GM21367 (cell line): ENCODE measurements around the gene PEX26.
"Not testable (repeated sequence)": the region's sequence is repeated elsewhere in the genome, so short reads cannot be mapped to it uniquely, and the experiment has no call there.

Experiments
- ATAC-seq: cut with Tn5 transposase; IDR thresholded peaks from one replicate; pipeline ENCODE4 v1.9.1; 2021; ENCODE audit not compliant: unreplicated experiment

The PEX26 gene

DNA sequence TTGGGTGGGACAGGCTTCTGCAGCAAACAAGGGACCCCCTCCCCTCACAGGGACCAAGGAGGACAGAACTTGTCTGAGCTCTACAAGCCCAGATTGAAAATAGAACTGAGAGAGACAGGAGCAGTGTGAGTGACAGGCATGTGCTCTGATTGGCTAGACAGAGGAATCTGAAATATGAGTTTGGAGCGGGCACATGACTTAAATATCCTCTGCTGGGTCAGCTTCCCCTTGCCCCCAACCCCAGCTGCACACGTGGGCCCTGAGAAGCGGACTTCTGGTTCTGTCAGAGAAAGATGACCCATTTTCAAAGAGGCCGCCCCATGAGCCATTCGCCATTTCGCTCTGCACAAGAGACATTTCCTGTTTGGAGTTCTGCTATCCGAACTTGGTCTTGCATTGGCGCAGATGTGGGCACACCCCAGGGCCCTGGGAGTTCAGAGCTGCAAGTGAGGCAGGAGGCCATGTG, 38.1 kb downstream of the PEX26 start:
- ATAC-seq = no peak

GRCh38 chr22:18116634-18117033, 38.8 kb downstream of the PEX26 start:
- no peak for ATAC-seq

DNA sequence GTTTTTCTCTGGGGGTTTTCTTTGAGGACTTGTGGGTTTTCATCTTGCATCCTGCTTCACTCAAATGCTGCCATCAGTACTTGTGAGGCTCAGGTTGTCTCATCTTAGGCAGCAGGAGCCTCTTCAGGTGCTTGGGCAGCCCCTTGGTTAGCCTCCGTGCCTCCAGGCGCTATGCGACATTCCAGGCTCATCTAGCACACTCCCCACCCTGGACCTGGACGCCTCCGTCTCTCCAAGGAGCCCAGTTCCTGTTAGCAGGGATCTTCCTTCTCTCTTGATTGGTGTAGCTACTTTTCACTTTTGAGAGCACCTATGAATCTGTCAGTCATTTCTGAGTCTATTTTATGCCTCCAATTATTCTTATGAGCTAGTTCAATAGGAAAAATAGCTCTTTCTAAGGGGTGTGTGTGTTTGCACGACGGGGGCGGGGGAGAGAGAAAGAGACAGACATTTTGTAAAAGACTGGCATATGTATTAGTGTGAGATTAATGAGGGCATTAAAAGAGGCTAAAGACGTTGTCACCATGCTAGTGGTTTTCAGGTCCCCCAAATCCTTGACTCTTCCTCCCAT, 40.6 kb downstream of the PEX26 start:
- ATAC-seq = no peak

GRCh38 chr22:18119409-18120110, 41.8 kb downstream of the PEX26 start:
- ATAC-seq = no peak

GRCh38 chr22:18120857-18121256, 43.1 kb downstream of the PEX26 start:
- no peak for ATAC-seq

GRCh38 chr22:18121506-18121905, 43.7 kb downstream of the PEX26 start:
- no peak for ATAC-seq

DNA sequence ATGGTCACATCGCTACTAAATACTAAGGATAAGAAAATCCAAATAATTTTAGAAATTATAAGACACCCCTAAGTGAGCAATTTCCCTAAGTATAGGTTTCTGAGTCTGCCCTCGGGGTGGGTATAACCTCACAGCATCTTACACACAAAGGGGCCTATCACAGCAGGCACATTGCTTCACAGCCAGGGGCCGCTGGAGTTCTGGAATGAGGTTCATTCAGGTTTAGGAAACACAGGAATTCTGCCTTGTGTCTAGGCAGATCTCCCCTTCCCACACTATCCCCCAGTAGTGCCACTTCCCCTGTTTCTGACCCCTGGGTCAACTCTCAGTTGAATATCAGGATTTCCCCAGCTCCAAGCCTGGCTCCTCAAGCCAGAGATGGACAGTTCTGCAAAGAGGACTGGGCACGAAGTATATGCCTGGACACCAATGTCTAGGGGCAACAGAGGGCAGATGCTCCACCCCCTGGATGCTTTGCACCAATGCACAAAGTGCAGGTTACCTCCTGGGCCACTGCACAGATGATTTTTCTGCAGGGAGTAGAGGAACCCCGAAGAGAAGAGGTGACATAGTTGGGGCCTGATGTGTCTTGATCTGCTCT, 44.3 kb downstream of the PEX26 start:
- ATAC-seq = no peak

DNA sequence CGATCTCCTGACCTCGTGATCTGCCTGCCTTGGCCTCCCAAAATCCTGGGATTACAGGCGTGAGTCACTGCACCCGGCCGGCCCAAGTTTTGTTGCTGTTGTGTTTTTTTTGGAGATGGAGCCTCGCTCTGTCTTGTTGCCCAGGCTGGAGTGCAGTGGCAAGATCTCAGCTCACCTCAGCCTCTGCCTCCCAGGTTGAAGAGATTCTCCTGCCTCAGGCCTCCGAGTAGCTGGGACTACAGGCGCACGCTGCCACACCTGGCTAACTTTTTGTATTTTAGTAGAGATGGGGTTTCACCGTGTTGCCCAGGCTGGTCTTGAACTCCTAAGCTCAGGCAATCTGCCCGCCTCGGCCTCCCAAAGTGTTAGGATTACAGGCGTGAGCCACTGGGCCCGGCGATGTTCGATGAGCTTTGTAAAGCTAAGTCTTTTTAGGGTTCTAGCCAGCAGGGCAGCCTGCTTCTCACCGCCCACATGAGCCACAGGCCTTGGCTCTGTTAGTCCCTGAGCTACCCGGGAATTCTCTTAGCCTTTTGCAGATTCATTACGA, 45.8 kb downstream of the PEX26 start:
- ATAC-seq = not testable (repeated sequence)

DNA sequence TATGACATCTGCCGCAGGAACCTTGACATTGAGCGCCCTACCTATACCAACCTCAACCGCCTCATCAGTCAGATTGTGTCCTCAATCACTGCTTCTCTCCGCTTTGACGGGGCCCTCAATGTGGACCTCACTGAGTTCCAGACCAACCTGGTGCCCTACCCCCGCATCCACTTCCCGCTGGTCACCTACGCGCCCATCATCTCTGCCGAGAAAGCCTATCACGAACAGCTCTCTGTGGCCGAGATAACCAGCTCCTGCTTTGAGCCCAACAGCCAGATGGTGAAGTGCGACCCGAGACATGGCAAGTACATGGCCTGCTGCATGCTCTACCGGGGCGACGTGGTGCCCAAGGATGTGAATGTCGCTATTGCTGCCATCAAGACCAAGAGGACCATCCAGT, 48.8 kb downstream of the PEX26 start:
- no peak for ATAC-seq

- no peak for ATAC-seq
Observed at GRCh38 chr22:18130018-18130417, 52.2 kb downstream of the PEX26 start.

- no peak for ATAC-seq
Observed at GRCh38 chr22:18130699-18131429, 53.1 kb downstream of the PEX26 start.

GRCh38 chr22:18133452-18133851, 55.7 kb downstream of the PEX26 start:
- no peak for ATAC-seq

DNA sequence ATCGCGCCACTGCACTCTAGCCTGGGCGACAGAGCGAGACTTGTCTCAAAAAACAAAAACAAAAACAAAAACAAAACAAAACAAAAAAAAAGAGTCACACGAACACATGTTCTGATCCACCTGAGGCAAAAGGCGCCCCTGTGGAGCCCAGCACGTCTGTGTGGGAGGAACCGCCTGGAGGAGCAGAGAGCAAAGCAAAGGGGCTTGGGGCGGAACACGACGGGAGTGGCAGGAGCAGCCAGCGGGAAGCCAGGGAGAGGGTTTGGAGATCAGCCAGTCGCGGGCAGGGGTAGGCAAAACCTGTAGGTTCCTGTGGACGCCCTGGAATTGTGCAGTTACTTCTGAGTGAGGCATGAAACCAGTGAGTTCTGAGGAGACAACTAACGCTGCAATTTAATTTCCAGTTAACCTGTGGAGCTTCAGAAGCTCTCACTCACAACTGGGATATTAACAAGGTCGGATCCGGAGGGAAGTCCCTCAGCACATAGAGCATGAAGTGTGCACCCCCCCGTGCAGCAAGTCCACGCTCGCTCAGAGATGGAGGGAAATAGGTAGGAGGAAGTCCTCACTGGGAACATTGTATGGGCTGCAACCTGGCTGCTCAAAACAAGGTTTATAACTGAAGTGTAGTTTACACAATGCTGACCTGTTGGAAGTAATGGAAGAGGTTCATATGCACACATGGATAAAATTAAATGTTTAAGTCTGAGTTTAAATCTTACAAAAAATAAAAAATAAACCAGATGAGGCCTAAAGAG, 59.0 kb downstream of the PEX26 start:
- ATAC-seq = no peak

- not testable (repeated sequence) for ATAC-seq
Observed at GRCh38 chr22:18141004-18141403, 63.2 kb downstream of the PEX26 start.

- no peak for ATAC-seq
Observed at GRCh38 chr22:18144105-18144504, 66.3 kb downstream of the PEX26 start.

GRCh38 chr22:18145676-18146388, 68.0 kb downstream of the PEX26 start:
- no peak for ATAC-seq

DNA sequence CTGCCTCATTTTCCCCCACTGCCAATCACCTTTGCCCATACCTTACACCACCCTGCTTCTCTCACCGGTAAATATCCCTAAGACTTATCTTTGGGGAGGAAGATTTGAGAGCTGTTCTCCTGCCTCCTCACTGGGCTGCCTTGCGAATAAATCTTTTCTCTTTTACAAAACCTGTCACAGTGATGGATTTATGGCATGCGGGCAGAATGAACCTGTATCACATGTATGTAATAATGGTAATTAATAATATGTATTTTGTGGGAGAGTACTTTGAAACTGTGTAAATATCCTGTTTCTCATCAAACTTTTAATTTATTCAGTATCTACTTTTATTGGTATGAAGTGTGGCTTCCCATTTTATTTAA, 68.6 kb downstream of the PEX26 start:
- ATAC-seq = no peak

DNA sequence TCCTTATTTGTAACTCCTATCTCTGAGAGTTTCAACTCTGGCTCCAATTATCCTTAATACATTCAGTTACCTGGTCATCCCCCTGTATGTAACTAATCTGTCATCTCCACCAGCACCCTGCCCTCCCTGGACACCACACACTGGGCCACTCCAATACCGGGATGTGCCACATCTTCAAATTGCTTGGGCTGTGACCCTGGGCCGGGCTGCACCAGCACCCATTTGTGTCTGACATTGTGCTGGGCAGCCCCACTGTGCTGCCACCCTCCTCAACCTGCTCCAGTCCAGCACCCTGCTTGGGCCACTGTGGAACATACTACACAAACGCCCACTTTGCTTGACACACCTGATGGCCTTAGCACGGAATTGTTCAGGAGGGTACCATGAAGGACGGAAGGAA, 70.0 kb downstream of the PEX26 start:
- no peak for ATAC-seq

GRCh38 chr22:18148293-18148965, 70.6 kb downstream of the PEX26 start:
- no peak for ATAC-seq

DNA sequence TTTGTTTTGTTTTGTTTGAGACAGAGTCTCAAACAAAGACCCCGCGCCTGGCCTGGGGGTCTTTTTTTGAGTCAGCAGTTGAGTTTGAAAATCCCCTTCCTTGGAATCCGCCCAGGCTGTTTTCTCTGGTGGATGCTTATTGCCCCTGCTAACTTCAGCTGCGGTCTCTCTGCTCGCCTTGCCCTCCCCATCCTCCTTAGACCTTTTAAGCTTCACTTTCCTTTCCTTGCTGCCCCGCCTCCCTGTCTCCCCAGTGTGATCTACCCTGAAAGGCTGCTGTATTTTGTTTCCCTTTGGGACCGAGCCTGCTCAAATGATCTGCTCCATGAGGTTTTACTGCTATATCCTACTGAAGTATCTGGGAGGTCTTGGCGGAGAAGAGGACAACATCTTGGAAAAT, 74.7 kb downstream of the PEX26 start:
- no peak for ATAC-seq
